LoVo (cell line): Measurements from ENCODE around the gene CLDN7.

Source experiments
- DNase-seq: peaks from one replicate; pipeline ENCODE4 v3.0.0-alpha.2; 2016; ENCODE audit warnings: low spot score

CLDN7 gene

DNA sequence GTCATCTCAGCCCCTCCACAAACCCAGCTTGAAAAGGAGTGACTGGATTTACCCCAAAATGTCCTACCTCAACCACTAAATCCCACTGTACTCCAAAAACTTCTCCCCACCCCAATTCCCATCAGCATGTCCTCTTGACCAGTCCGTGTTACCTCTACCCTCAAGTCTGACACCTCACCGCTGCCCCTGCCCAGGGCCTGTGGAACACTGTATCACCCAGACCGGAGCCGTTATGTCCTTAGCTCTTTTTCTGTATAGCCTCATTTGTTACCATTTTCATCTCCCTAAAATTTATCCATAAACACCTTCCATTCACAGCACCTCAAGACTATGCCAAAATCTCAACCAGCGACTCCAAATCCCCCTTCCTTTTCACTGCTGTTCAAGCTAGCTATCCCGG, 25.5 kb downstream of the CLDN7 start:
- no peak for DNase-seq

DNA sequence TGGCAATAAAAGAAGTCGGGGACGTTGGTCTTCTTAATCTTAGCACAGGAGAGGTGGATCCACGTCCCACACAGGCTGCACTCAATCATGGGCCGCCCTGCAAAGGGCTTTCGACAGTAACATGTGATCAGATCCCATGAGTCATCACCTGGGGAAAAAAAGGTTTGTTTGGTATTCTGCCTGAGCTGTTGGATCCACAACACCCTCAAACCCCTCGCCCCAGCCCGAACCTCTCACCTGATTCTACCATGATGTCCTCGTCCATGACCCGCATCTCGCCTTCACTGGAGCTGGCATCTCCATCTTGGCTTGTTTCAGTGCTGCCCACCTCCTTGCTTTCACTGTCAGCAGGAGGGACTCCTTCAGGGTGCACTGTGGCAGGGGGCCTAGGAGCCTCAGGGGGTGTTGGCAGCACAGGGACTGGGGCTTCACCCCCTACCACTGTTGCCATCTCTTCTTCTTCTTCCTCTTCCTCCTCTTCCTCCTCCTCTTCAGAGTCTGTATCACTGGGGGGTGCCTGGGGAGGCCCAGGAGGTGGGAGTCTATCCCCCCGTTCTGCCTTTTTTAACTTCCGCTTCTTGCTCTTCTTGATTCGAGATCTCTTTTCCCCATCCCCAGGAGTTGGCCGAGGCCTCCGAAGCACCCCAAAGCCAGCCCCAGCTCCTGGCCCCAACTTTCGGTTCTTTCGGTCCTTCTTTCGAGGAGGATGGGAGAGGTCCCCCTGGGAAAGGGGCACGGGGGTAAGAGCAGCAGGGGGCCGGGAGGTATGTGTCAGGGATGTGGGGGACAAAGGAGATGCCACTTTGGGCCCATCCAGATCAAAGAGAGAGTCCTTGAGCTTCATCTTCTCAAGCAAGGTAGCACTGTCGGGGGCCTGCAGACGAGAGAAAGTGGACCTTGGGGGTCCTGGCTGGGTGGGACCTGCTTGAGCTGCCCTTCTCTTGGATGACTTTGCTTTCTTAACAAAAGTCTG, 26.3 kb downstream of the CLDN7 start:
- DNase-seq: no peak

DNA sequence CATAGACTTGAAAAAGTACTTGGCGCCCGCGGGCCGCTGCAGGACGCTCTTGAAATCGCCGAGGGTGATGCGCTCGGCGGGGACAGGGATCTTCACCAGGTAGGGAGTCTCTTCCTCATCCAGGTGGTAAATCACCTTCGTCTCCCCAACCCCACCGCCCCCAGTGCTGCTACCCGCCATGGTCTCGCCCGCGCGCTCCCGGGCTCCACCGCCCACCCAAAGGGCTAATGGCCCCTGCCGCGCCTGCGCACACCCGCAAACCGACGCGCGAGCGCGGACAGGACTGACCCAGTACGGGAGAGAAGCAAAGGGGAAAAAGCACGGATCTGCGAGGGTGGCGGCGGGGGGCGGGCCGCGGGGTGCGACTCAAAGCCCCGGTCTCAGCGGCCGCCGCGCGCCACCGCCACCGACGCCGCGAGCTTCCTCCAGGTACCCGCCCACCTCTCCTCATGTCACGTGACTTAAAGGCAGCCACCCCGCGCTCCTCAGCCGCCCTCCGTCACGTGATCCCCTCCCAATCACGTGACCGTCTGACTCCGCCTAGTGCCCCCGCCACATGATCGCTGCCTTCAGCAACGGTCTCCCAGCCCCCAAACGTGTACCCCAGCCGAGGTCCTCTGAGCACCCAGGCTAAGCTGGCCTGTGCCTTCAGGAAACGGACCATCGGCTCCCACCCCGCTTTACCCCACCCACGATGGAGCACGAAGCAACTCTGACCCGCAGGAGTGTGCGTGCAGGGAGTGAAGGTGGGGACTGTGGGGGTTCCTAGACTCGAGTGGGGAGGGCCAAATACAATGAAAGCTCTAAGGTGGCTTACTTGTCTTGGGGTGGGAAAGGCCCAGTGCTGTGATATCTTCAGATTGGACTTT, 28.0 kb downstream of the CLDN7 start, which contains the start of gene DVL2:
Gene DVL2, minus strand, starts transcription at position 435 of the 869 bp plus-strand sequence. Its CDS starts 255 bp downstream, at position 180.
- DNase-seq: peak; percentile 94

DNA sequence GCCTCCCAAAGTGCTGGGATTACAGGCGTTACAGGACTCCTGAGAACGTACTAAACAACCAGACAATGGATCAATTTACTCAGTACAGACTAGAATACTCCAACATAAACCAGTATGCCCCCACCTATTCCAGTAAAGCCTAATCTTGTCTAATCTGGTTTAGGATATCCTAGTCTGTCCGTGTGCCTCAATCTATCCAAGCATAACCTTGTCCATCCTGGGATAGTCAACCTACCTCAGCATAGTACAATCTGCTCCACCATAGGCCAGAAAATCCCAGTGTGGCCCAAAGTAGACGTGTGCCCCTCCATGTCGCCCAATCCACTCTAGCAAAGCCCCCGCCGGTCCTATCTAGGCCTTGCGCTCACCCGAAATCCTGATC, 28.6 kb downstream of the CLDN7 start:
- DNase-seq: no peak

DNA sequence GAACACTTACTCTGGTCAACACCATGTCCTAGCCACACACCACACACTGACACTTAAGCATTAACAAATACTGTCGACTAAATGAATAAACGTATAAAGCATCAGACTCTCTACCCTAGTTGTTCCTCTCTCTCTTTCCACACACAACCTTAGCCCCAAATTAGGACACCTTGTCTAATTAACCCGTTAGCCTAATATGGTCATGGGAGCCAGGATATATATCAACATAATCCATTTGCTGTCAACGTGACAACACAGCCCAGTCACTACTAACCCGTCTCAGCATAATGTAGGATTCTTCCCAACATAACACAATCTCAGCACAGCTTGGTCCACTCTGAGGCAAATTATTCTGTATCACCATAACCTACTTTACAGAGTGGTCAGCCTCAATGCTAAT, 30.2 kb downstream of the CLDN7 start:
- no peak for DNase-seq

DNA sequence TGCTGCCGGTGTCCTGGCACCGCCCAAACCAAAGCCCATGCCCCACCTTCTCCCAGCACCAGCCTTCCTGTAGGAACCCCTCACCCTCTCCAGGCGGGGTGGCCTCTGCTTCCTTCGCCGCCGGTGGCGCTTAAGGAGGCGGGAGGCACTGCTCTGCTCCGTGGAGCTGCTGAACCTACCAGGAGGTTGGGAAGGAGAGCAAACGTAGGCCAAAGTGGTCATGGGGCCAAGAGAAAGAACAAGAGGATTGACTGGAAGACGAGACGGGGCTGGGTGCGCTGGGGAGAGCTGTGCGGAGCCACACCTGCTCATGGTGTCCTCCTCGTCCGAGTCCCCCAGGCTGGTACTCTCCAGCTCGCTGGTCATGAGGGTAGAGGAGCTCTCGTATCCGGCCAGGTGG, 32.8 kb downstream of the CLDN7 start:
- DNase-seq: no peak

DNA sequence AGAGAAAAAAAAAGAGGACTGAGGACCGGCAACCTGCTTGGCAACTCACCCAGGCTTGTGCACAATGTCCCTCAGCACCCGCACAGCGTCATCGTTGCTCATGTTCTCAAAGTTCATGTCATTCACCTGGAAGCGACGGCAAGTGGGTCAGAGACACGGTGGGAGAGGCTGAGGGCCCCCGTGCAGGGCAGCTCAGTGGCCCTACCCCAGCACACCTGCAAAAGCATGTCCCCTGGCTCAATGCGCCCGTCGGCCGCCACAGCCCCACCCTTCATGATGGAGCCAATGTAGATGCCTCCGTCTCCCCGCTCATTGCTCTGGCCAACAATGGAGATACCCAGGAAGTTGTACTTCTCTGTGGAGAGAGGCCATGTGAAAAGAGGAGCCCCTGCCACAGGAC, 33.4 kb downstream of the CLDN7 start:
- DNase-seq: no peak

DNA sequence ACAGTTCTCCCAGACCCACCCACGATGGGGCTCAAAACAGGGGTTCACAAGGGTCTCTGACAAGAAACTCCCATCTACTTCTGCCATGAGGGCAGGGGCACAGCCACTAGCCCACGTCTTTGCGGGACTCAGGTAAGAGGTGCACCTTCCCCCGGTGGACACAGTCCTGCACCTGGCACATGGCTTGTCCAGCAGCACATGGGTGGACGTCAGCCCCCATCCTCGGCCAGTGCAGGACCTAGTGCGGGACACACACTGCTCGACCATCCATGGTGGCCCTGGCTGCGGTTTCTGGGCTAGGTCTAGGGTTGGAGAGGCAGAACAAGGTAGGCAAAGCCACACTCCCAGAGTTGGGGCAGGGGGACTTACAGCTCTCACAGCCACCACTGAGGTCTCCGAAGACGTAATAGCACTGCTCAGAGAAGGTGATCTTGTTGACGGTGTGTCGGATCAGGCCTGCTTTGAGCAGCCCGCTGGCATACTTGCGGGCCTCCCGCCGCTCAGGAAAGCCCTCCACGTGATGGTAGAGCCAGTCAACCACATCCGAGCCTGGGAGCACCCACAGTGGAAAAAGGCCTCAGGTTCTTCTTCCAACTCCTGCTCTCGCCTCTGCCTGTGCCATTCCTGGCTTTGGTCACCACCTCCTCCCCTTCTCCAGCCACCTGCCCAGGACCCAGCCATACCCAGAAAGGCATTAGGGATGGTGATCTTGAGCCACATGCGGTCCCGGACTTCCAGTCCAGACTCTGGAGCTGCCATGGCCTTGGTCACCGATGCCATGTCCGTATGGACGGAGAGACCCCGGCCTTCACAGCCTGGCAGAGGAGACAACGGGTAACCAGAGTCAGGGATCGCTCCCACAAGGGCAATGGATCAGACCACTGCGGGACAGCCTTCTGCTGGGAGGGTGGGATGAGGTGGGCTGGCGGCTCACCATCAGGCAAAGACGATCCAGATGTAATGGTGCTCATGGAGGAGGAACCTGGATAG, 35.3 kb downstream of the CLDN7 start:
- DNase-seq: no peak

DNA sequence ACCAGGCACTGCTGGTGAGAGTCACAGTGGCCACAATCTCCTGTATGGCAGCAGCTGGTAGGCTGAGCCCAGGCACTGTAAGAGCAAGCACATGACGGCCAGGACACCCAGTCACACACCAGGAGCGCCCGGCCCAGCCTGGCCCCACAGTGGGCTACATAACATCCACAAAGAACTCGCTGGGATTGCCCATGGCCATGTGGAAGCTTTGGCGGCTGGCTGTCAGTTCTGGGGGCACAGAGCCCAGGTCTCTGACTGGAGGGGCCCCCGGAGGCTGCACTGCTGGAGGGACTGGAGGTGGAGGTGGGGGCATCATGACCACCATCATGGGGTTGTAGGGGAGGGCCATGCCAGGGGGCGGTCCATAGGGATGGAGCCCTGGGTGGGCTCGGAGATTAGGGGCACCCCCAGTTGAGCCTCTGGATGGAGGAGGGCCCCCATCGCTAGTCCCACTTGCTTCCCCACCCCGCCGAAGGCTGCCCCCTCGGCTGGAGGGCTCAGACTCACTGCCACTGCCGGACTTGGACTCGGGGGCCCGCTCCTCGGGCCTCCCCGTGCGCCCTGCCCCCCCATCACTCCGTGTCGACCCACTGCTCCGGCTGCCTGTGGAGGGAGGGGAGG, 36.5 kb downstream of the CLDN7 start:
- no peak for DNase-seq

DNA sequence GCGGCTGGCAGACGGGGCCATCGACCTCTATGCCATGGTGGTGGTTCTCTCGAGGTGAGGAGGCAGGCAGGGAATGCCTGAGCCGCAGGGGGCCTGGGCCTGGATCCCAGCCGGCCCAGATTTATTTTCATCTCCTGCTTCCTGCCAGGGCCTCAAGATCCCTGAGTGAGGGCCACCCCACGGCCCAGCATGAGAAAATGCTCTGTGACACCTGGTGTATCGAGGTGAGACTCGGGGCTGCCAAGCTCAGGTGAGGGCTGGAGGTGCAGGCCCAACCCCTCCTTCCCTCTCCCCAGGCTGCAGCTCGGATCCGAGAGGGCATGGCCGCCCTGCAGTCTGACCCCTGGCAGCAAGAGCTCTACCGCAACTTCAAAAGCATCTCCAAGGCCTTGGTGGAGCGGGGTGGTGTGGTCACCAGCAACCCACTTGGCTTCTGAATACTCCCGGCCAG, 37.6 kb downstream of the CLDN7 start:
- DNase-seq: no peak

DNA sequence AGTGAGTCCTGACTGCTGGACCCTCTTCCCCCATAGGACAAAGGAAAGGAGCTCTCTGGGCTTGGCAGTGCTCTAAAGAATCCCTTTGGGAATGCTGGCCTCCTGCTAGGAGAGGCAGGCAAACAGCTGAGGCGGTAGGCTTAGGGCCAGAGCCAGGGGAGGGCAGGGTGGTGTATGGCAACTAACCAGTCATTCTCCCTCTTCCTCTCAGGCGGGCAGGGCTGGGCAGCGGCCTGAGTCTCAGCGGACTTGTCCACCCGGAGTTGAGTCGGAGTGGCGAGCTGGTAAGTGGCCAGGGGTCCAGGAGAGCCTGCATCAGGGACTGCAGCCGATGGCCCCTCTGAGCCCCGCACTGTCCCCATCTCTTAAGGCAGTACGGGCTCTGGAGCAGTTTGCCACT, 38.2 kb downstream of the CLDN7 start:
- no peak for DNase-seq

DNA sequence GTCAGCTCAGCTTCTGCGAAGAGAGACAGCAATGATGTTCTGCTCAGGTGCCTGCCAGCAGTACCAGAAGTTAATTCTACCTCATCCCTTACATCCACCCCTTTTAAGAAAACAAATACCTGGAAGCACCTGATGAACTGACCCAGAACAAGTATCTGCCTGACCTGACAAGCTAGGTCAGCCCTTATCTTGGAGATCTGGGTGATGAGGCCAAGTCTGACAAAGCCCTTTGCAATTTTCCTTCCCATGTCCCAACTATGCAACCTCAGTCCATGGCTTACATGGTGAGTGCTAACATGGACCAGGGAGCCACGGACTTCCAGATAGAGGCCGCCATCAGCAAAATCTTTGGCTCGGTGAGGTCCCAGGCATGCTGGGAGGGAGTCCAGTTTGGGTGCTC, 38.9 kb downstream of the CLDN7 start:
- DNase-seq: no peak

DNA sequence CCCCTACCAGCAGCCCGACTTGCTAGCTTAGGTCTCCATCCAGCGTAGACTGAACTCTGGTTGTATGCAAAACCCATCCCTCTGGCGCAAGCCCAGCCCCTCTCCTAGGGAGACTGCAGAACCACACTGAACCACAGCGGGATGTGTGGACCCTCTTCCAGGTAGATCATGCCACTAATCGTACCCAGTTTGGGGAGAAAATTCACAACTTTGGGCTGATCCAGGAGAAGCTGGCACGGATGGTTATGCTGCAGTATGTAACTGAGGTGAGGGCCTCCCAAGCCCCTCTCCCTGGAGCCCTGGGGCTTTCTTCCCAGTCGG, 39.3 kb downstream of the CLDN7 start:
- DNase-seq: no peak

DNA sequence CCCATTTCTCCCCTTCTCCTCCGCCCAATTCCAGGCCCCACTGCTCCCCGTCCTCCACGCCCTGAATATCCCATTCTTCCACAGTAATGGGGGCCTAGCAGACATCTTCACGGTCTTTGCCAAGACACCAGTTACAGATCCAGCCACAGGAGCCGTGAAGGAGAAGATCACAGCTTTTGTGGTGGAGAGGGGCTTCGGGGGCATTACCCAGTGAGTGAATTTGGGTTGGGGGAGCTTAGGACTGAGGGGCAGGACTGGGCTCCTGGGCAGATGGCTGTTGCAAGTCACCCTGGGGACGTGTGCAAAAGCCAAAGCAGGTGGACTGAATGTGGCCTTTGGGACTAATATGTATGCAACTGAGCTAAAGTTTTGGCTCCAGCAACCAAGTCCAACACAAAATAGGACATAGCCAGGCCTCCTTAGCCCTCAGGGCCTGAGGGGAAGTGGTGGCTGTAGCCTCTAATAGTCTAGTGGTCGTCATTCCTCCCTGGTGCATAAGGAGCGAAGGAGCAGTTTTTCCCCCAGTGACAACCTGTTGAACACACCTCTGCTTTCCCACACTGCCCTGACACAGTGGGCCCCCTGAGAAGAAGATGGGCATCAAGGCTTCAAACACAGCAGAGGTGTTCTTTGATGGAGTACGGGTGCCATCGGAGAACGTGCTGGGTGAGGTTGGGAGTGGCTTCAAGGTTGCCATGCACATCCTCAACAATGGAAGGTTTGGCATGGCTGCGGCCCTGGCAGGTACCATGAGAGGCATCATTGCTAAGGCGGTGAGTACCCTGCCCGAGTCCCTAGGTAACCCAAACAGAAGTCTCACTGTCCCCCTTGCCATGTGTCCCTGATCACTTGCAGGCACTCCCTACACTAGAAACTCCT, 39.9 kb downstream of the CLDN7 start:
- no peak for DNase-seq

DNA sequence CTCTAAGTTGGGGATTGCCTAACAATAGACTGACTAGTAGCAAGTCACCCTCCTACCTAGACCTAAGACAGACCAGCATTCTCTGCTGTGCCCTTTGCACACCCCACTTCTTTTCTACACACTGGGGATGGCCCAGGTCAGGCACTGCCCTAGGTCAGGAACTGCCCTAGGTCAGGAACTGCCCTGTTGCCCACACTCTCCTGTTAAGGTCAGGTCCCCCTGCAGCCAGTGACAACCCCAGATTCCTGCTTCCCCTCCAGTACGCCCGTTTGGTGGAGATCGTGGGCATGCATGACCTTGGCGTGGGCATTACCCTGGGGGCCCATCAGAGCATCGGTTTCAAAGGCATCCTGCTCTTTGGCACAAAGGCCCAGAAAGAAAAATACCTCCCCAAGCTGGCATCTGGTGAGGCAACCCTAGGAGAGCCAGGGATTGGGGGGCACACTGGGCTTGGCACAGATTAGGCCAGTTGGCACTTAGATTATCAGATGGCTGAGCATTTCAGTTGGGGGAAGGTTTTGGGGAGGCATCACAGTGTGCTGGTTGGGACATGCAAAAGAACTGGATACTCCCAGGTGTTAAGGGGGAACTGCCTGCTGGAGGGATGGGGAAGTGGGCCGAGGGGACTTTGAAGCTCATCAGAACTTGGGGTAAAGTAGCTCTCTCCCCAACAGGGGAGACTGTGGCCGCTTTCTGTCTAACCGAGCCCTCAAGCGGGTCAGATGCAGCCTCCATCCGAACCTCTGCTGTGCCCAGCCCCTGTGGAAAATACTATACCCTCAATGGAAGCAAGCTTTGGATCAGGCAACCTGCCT, 40.8 kb downstream of the CLDN7 start:
- no peak for DNase-seq

DNA sequence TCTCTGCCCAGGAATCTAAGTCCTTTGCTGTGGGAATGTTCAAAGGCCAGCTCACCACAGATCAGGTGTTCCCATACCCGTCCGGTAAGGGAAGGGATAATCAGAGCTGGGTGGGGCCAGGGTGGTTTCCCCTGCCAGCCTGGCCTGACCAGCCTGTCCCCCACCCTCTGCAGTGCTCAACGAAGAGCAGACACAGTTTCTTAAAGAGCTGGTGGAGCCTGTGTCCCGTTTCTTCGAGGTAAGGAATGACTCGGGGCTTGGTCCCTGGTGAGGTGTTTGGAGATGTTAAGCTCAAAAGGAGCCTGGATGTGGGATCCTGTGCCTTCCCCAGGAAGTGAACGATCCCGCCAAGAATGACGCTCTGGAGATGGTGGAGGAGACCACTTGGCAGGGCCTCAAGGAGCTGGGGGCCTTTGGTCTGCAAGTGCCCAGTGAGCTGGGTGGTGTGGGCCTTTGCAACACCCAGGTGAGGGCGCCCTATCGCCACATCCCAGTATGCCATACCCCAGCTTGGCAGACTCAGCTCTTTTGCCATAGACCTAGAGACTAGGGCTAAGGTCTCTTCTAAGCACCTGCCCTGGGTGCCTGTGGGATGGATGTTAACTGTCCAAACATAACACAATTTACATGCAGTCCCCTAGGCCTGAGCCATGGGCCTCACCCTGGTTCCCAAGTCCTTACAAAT, 41.5 kb downstream of the CLDN7 start:
- peak; percentile 26 for DNase-seq

DNA sequence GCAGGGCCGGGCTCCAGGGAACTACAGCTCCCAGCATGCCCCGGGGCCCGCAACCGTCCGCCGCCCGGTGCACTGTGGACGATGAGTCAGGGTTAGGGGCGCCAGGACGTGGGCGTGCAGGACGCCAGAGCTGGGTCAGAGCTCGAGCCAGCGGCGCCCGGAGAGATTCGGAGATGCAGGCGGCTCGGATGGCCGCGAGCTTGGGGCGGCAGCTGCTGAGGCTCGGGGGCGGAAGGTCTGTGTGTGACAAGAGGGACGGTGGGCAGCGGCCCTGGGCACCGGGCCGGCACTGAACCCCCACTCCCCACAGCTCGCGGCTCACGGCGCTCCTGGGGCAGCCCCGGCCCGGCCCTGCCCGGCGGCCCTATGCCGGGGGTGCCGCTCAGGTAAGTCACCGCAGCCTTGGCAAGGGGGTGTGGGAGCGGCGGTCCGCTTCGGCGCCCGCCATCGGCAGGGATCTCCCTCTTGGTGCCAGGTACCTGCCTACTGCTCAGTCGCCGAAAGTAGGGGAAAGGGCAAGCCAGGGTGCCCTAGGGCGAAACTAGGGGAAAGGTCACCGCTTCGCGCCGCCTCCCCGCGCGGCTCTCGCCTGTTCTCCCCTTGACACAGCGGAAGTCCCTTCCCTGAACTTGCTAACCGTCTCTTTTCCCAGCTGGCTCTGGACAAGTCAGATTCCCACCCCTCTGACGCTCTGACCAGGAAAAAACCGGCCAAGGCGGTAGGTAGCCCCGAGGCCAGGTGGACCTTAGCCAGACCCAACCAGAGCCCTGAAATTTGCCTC, 42.3 kb downstream of the CLDN7 start, which contains the start of the genes ACADVL and DLG4:
Gene ACADVL, plus strand, starts transcription at position 127 of the 781 bp plus-strand sequence. Its CDS starts 47 bp downstream, at position 174.
Gene DLG4, minus strand, starts transcription at position 25 of the 781 bp plus-strand sequence.
- DNase-seq: peak; percentile 88
